ENCODE measurements around the gene IL1RAP.

The IL1RAP gene

GRCh38 chr3:190541008-190541407, 27.1 kb downstream of the IL1RAP start:
- Mint-ChIP-seq H3K36me3 (ENCODE audit: low read depth) (peaks cover 4% of the 10 kb centered on the region), H3K9me3 (no peaks in the 10 kb centered on the region), H3K27ac (no peak overlapping the region), H3K4me1 (ENCODE audit: low read depth) (peaks cover 14% of the 10 kb centered on the region), H3K4me3 (no peak overlapping the region), H3K27me3 (ENCODE audit: low read depth) (no peaks in the 10 kb centered on the region)

- H3K27me3 Mint-ChIP-seq (ENCODE audit: low read depth), result no peaks in the 10 kb centered on the region
- H3K36me3 Mint-ChIP-seq (ENCODE audit: low read depth), result peaks cover 4% of the 10 kb centered on the region
- H3K4me3 Mint-ChIP-seq, result no peak overlapping the region
- H3K27ac Mint-ChIP-seq, result no peak overlapping the region
- H3K9me3 Mint-ChIP-seq, result no peaks in the 10 kb centered on the region
- H3K4me1 Mint-ChIP-seq (ENCODE audit: low read depth), result peaks cover 12% of the 10 kb centered on the region
These were observed 27.7 kb downstream of the IL1RAP start for GRCh38 chr3:190541560-190541959.

DNA sequence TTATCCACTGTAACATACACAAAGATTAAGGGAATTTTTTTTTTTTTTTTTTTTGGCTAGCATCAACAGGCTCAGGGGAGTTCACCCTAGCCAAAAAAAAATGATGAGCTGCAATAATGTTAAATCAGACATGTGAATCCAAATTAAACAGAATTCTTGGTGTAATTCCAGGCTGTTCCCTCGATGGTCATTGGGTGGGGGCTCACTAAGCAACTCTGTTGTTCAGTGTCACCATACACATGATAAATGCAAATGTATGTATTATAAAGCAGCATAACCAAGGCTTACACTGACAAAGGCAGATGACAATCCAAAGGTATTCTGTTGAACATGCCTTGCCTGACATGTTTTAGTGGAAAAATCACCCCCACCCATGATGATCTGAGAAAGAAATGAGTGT, 29.0 kb downstream of the IL1RAP start:
- Mint-ChIP-seq H3K27ac (no peak overlapping the region), H3K4me1 (ENCODE audit: low read depth) (peaks cover 10% of the 10 kb centered on the region), H3K27me3 (ENCODE audit: low read depth) (no peaks in the 10 kb centered on the region), H3K4me3 (no peak overlapping the region), H3K36me3 (ENCODE audit: low read depth) (peaks cover 3% of the 10 kb centered on the region), H3K9me3 (no peaks in the 10 kb centered on the region)

- Mint-ChIP-seq H3K4me3 (no peak overlapping the region), H3K36me3 (ENCODE audit: low read depth) (peaks cover 6% of the 10 kb centered on the region), H3K27ac (no peak overlapping the region), H3K4me1 (ENCODE audit: low read depth) (peaks cover 8% of the 10 kb centered on the region), H3K27me3 (ENCODE audit: low read depth) (no peaks in the 10 kb centered on the region), H3K9me3 (no peaks in the 10 kb centered on the region)
These were observed 29.8 kb downstream of the IL1RAP start for GRCh38 chr3:190543671-190544070.

GRCh38 chr3:190545191-190545590, 31.3 kb downstream of the IL1RAP start:
- H3K27ac Mint-ChIP-seq, result no peak overlapping the region
- H3K27me3 Mint-ChIP-seq (ENCODE audit: low read depth), result no peaks in the 10 kb centered on the region
- H3K36me3 Mint-ChIP-seq (ENCODE audit: low read depth), result peaks cover 8% of the 10 kb centered on the region
- no peaks in the 10 kb centered on the region for H3K9me3 Mint-ChIP-seq
- H3K4me3 Mint-ChIP-seq, result no peak overlapping the region
- peaks cover 3% of the 10 kb centered on the region for H3K4me1 Mint-ChIP-seq (ENCODE audit: low read depth)

- Mint-ChIP-seq H3K4me3 (no peak overlapping the region), H3K9me3 (no peaks in the 10 kb centered on the region), H3K27me3 (ENCODE audit: low read depth) (no peaks in the 10 kb centered on the region), H3K4me1 (ENCODE audit: low read depth) (no peaks in the 10 kb centered on the region), H3K27ac (no peak overlapping the region), H3K36me3 (ENCODE audit: low read depth) (peaks cover 13% of the 10 kb centered on the region)
These were observed 33.1 kb downstream of the IL1RAP start for GRCh38 chr3:190546881-190547510.

DNA sequence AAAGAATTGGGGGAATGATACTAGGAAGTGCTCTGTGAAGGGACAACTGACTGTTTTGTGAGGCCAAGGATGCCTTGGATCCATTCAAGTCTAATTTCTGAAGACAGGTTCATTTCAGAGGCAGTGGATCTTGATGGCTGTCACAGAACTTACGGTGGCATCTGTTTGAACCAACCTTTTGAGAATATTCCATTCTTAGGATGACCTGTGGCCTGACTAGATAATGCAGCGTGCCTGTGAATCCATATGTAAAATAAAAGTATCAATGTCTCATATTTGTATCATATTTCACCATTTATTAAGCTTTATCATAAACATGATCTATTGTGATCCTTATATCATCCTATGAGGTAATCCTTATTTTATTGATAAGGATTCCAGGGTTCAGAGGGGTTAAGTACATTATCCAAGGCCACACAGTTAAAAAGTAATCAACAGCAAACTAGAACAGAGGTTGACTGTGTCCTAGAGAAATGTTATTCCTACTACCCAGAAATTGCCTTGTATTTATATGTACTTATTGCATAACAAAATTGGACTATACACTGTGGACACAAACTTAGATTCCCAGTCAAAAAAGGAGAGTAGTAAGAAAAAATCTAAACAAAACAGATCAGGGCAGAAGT, 34.3 kb downstream of the IL1RAP start:
- no peaks in the 10 kb centered on the region for H3K4me1 Mint-ChIP-seq (ENCODE audit: low read depth)
- peaks cover 19% of the 10 kb centered on the region for H3K36me3 Mint-ChIP-seq (ENCODE audit: low read depth)
- no peaks in the 10 kb centered on the region for H3K27me3 Mint-ChIP-seq (ENCODE audit: low read depth)
- no peak overlapping the region for H3K27ac Mint-ChIP-seq
- no peak overlapping the region for H3K4me3 Mint-ChIP-seq
- H3K9me3 Mint-ChIP-seq, result no peaks in the 10 kb centered on the region

- Mint-ChIP-seq H3K36me3 (ENCODE audit: low read depth) (peaks cover 33% of the 10 kb centered on the region), H3K27me3 (ENCODE audit: low read depth) (no peaks in the 10 kb centered on the region), H3K27ac (no peak overlapping the region), H3K4me3 (no peak overlapping the region), H3K9me3 (no peaks in the 10 kb centered on the region), H3K4me1 (ENCODE audit: low read depth) (peaks cover 4% of the 10 kb centered on the region)
These were observed 38.1 kb downstream of the IL1RAP start for GRCh38 chr3:190552021-190552420.

GRCh38 chr3:190552969-190553759, 39.3 kb downstream of the IL1RAP start:
- H3K9me3 Mint-ChIP-seq, result no peaks in the 10 kb centered on the region
- peaks cover 37% of the 10 kb centered on the region for H3K36me3 Mint-ChIP-seq (ENCODE audit: low read depth)
- no peak overlapping the region for H3K4me3 Mint-ChIP-seq

DNA sequence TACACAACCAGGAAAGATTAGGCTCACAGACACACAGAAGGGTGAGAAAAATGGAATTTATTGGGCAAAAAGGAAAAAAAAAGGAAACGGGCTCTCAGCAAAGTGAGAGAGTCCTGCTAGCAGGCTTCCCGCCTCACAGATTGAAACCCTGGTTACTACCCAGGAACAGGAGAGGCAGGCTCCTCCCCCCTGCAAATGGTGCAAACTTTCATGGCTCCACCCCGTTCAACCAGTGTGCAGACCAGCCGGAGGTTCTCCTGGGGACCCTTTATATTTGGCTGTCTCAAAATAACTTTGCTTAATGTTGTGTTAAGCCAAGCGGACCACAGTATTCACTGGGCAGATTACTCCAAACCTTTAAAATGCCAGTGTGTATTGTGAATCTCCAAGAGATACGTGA, 40.3 kb downstream of the IL1RAP start:
- Mint-ChIP-seq H3K9me3 (peaks cover 5% of the 10 kb centered on the region), H3K27me3 (ENCODE audit: low read depth) (no peaks in the 10 kb centered on the region), H3K27ac (no peak overlapping the region)

More at GRCh38 chr3:190552969-190553759, 39.3 kb downstream of the IL1RAP start:
- H3K27ac Mint-ChIP-seq, result no peak overlapping the region
- no peaks in the 10 kb centered on the region for H3K27me3 Mint-ChIP-seq (ENCODE audit: low read depth)
- peaks cover 10% of the 10 kb centered on the region for H3K4me1 Mint-ChIP-seq (ENCODE audit: low read depth)

GRCh38 chr3:190556351-190556750, 42.5 kb downstream of the IL1RAP start:
- H3K27ac Mint-ChIP-seq, result no peak overlapping the region
- no peaks in the 10 kb centered on the region for H3K27me3 Mint-ChIP-seq (ENCODE audit: low read depth)
- peaks cover 41% of the 10 kb centered on the region for H3K36me3 Mint-ChIP-seq (ENCODE audit: low read depth)
- H3K9me3 Mint-ChIP-seq, result peaks cover 15% of the 10 kb centered on the region
- H3K4me1 Mint-ChIP-seq (ENCODE audit: low read depth), result peaks cover 17% of the 10 kb centered on the region
- H3K4me3 Mint-ChIP-seq, result no peak overlapping the region

More for the DNA sequence above, 40.3 kb downstream of the IL1RAP start:
- peaks cover 37% of the 10 kb centered on the region for H3K36me3 Mint-ChIP-seq (ENCODE audit: low read depth)
- peaks cover 12% of the 10 kb centered on the region for H3K4me1 Mint-ChIP-seq (ENCODE audit: low read depth)
- H3K4me3 Mint-ChIP-seq, result no peak overlapping the region

GRCh38 chr3:190557296-190557695, 43.4 kb downstream of the IL1RAP start:
- H3K4me3 Mint-ChIP-seq, result no peak overlapping the region
- no peak overlapping the region for H3K27ac Mint-ChIP-seq
- peaks cover 36% of the 10 kb centered on the region for H3K36me3 Mint-ChIP-seq (ENCODE audit: low read depth)
- no peaks in the 10 kb centered on the region for H3K27me3 Mint-ChIP-seq (ENCODE audit: low read depth)
- H3K4me1 Mint-ChIP-seq (ENCODE audit: low read depth), result peaks cover 20% of the 10 kb centered on the region
- H3K9me3 Mint-ChIP-seq, result peaks cover 15% of the 10 kb centered on the region

- peaks cover 27% of the 10 kb centered on the region for H3K4me1 Mint-ChIP-seq (ENCODE audit: low read depth)
- H3K27me3 Mint-ChIP-seq (ENCODE audit: low read depth), result no peaks in the 10 kb centered on the region
- H3K4me3 Mint-ChIP-seq, result no peak overlapping the region
- no peak overlapping the region for H3K27ac Mint-ChIP-seq
- peaks cover 36% of the 10 kb centered on the region for H3K36me3 Mint-ChIP-seq (ENCODE audit: low read depth)
- H3K9me3 Mint-ChIP-seq, result peaks cover 15% of the 10 kb centered on the region
These were observed 44.4 kb downstream of the IL1RAP start for GRCh38 chr3:190558316-190558715.

- no peak overlapping the region for H3K4me3 Mint-ChIP-seq
- H3K9me3 Mint-ChIP-seq, result peaks cover 15% of the 10 kb centered on the region
- peaks cover 36% of the 10 kb centered on the region for H3K36me3 Mint-ChIP-seq (ENCODE audit: low read depth)
- no peaks in the 10 kb centered on the region for H3K27me3 Mint-ChIP-seq (ENCODE audit: low read depth)
- H3K4me1 Mint-ChIP-seq (ENCODE audit: low read depth), result peaks cover 32% of the 10 kb centered on the region
- H3K27ac Mint-ChIP-seq, result no peak overlapping the region
These were observed 44.9 kb downstream of the IL1RAP start for GRCh38 chr3:190558796-190559195.

All from T-helper 1 cell treated with Interleukin-12 subunit alpha and Interleukin-12 subunit beta and Interleukin-4 antibody, amounts not matched to agents 30 μg/mL and 1 μg/mL, for 36 hours (primary cell).